ENCODE data around the gene C1RL. TPM values are rescaled to one million over a fixed set of nuclear protein-coding genes. Genes with fewer than 3 reads are reported as not detected.

C1RL gene
- total RNA-seq, 1 experiment from 2014 or later, result 25.9 TPM

- DNase-seq (ENCODE audit: low read depth, low spot score) (no peak), ATAC-seq (no peak)
- POLR2A ChIA-PET, result interaction anchor here (2.5 kb wide), 1 partner anchor 132 kb away, joined by 11 read pairs; the partner anchor contains the start of genes C12orf57 and RNU7-1
- TF ChIP-seq POLR2AphosphoS5 (IDR thresholded peaks at IDR 0.05; ENCODE audit: low read depth, low read length) (no peak), SRF (IDR thresholded peaks at IDR 0.05; ENCODE audit: low read depth) (no peak), ZNF274 (IDR thresholded peaks at IDR 0.05; ENCODE audit: low read depth, low read length) (no peak), ZFX (IDR thresholded peaks at IDR 0.05) (no peak), TCF7L2 (IDR thresholded peaks at IDR 0.05; ENCODE audit: borderline replicate concordance, extremely low read depth, insufficient read depth, insufficient read length) (no peak), CBX3 (IDR thresholded peaks at IDR 0.05; ENCODE audit: low read depth) (no peak), EGR1 (IDR thresholded peaks at IDR 0.05; ENCODE audit: low read depth) (no peak)
- TF ChIP-seq, protein P1, sequence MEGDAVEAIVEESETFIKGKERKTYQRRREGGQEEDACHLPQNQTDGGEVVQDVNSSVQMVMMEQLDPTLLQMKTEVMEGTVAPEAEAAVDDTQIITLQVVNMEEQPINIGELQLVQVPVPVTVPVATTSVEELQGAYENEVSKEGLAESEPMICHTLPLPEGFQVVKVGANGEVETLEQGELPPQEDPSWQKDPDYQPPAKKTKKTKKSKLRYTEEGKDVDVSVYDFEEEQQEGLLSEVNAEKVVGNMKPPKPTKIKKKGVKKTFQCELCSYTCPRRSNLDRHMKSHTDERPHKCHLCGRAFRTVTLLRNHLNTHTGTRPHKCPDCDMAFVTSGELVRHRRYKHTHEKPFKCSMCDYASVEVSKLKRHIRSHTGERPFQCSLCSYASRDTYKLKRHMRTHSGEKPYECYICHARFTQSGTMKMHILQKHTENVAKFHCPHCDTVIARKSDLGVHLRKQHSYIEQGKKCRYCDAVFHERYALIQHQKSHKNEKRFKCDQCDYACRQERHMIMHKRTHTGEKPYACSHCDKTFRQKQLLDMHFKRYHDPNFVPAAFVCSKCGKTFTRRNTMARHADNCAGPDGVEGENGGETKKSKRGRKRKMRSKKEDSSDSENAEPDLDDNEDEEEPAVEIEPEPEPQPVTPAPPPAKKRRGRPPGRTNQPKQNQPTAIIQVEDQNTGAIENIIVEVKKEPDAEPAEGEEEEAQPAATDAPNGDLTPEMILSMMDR (IDR thresholded peaks at IDR 0.05 in 2 of 3, conservative IDR thresholded peaks at IDR 0.05 in 1 of 3; ENCODE audit: borderline replicate concordance in 1 of 3, insufficient read depth in 1 of 3, low read depth in 2 of 3, low read length in 2 of 3), result no peak
- BruUV-seq (replicated peaks), result no TSS peak
- no peaks in the 10 kb centered on the region for H3K9me2 ChIP-seq (ENCODE audit: insufficient read depth)
- H3K36me3 ChIP-seq (ENCODE audit: control insufficient read depth in 1 of 2, insufficient read depth in 2 of 2, low read length in 2 of 2), result no peaks in the 10 kb centered on the region
- no peaks in the 10 kb centered on the region for H3K9me3 ChIP-seq (ENCODE audit: control insufficient read depth in 1 of 2, insufficient read depth in 1 of 2, low read depth in 1 of 2, low read length in 2 of 2)
- no peak overlapping the region for H3K4me2 ChIP-seq (ENCODE audit: low read length)
- CTCF ChIA-PET, result no interaction called here
- intact Hi-C loops (cut with micrococcal nuclease), result no loop called here
- RAD21 ChIA-PET (ENCODE audit: low non-redundant PET in 1 of 2, low total read pairs in 2 of 2, uncharacterized antibody in 2 of 2, unreplicated experiment in 2 of 2), result no interaction called here
- H3K27me3 ChIP-seq (ENCODE audit: insufficient read depth, low read length), result no peaks in the 10 kb centered on the region
- H3K4me1 ChIP-seq (ENCODE audit: control insufficient read depth in 1 of 2, insufficient read depth in 2 of 2, low read length in 2 of 2), result peaks cover 2 to 7% of the 10 kb centered on the region in 2 experiments; a peak in 2 of 4 replicates
- H3K4me3 ChIP-seq (replicated peaks in 1 of 2; ENCODE audit: low read depth in 1 of 2, low read length in 2 of 2), result no peak overlapping the region
- H2AFZ ChIP-seq (ENCODE audit: low read depth, low read length, poor library complexity, severe bottlenecking), result no peak overlapping the region
- no peaks in the 10 kb centered on the region for H3K79me2 ChIP-seq (ENCODE audit: insufficient read depth, low read length)
- no peak overlapping the region for H3K27ac ChIP-seq (ENCODE audit: low read depth, low read length)
- H4K20me1 ChIP-seq (ENCODE audit: insufficient read depth), result no peaks in the 10 kb centered on the region
- H3K9ac ChIP-seq (ENCODE audit: low read length), result no peak overlapping the region
Measured at GRCh38 chr12:7075939-7076338, 33.1 kb downstream of the C1RL start.

DNA sequence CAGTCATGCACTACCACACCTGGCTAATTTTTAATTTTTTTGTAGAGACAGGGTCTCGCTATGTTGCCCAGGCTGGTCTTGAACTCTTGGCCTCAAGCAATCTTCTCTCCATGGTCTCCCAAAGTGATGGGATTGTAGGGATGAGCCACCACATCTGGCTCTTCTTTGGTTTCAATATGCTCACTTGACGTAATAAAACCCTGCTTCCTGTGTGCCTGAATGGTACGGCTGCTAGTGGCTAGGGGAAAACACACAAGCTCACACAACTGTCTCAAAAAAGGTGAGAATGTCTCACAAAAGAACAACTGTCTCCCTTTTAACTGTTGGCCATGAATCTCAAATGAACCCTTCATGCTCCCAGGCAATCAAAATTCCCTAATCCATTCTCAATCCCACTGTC is 33.5 kb downstream of the C1RL start:
- intact Hi-C loops (cut with micrococcal nuclease), result no loop called here
- H2AFZ ChIP-seq (ENCODE audit: low read depth, low read length, poor library complexity, severe bottlenecking), result no peak overlapping the region
- ChIA-PET CTCF (no interaction called here), RAD21 (ENCODE audit: low non-redundant PET in 1 of 2, low total read pairs in 2 of 2, uncharacterized antibody in 2 of 2, unreplicated experiment in 2 of 2) (no interaction called here), POLR2A (no interaction called here)
- no peak overlapping the region for H3K4me2 ChIP-seq (ENCODE audit: low read length)
- H3K79me2 ChIP-seq (ENCODE audit: insufficient read depth, low read length), result no peaks in the 10 kb centered on the region
- ATAC-seq (no peak), DNase-seq (ENCODE audit: low read depth, low spot score) (no peak)
- no peak overlapping the region for H3K4me3 ChIP-seq (replicated peaks in 1 of 2; ENCODE audit: low read depth in 1 of 2, low read length in 2 of 2)
- no peaks in the 10 kb centered on the region for H3K27me3 ChIP-seq (ENCODE audit: insufficient read depth, low read length)
- H3K9me2 ChIP-seq (ENCODE audit: insufficient read depth), result no peaks in the 10 kb centered on the region
- no peaks in the 10 kb centered on the region for H4K20me1 ChIP-seq (ENCODE audit: insufficient read depth)
- BruUV-seq (replicated peaks), result no TSS peak
- peaks cover 2 to 7% of the 10 kb centered on the region in 2 experiments; a peak in 2 of 4 replicates for H3K4me1 ChIP-seq (ENCODE audit: control insufficient read depth in 1 of 2, insufficient read depth in 2 of 2, low read length in 2 of 2)
- H3K9ac ChIP-seq (ENCODE audit: low read length), result no peak overlapping the region
- no peaks in the 10 kb centered on the region for H3K9me3 ChIP-seq (ENCODE audit: control insufficient read depth in 1 of 2, insufficient read depth in 1 of 2, low read depth in 1 of 2, low read length in 2 of 2)
- no peaks in the 10 kb centered on the region for H3K36me3 ChIP-seq (ENCODE audit: control insufficient read depth in 1 of 2, insufficient read depth in 2 of 2, low read length in 2 of 2)
- no peak overlapping the region for H3K27ac ChIP-seq (ENCODE audit: low read depth, low read length)
- TF ChIP-seq POLR2A (IDR thresholded peaks at IDR 0.05; ENCODE audit: borderline replicate concordance, extremely low read depth, insufficient read depth, insufficient read length), result no peak
- TF ChIP-seq REST (IDR thresholded peaks at IDR 0.05; ENCODE audit: low read depth), result no peak
- TF ChIP-seq ELF1 (IDR thresholded peaks at IDR 0.05; ENCODE audit: borderline replicate concordance, low read depth), result no peak
- TF ChIP-seq ZBTB33 (IDR thresholded peaks at IDR 0.05; ENCODE audit: extremely low read depth, insufficient replicate concordance, low read length), result no peak
- TF ChIP-seq EGR1 (IDR thresholded peaks at IDR 0.05; ENCODE audit: low read depth), result no peak
- no peak for TF ChIP-seq EZH2phosphoT487 (IDR thresholded peaks at IDR 0.05; ENCODE audit: borderline replicate concordance)
- no peak for TF ChIP-seq JUND (IDR thresholded peaks at IDR 0.05)
